Measurements from ENCODE around the gene NOTUM. TPM values are rescaled to one million over a fixed set of nuclear protein-coding genes. Genes with fewer than 3 reads are reported as not detected.

The NOTUM gene
- total and polyA plus RNA-seq, 2 of the 4 experiments (the other 2 are of a cell fraction) = 0.05 TPM; not detected in 1

DNA sequence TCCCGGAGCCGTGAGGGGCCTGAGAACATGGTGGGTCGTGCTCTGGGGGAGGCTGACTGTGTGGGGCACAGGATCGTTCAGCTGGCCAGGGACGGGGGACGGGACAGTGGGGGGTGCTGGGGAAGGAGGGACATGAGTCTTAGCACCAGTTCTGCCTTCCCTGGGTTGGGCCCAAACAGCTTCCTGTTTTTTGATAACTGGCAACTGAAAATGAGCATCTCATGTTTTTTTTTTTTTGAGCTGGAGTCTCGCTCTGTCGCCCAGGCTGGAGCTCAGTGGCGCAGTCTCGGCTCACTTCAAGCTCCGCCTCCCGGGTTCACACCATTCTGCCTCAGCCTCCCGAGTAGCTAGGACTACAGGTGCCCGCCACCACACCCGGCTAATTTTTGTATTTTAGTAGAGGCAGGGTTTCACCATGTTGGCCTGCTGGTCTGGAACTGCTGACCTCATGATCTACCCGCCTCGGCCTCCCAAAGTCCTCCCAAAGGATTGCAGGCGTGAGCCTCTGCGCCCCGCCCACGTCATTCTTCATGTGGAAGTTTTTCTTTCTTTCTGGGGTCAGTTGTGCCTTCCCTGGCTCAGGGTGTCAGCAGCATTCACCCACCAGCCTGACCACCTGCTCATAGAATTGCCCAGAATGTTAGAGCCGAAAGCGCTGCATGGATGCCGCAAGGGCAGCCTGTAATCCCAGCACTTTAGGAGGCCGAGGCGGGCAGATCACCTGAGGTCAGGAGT, 22.8 kb upstream of the NOTUM start:
- no peak overlapping the region for H3K23ac ChIP-seq (ENCODE audit: low read depth, low read length)
- H3K9me1 ChIP-seq (ENCODE audit: insufficient read depth, low read length) = peaks cover 2% of the 10 kb centered on the region; the same call in 1 of the 2 replicates
- no peak overlapping the region for H3K9ac ChIP-seq (ENCODE audit: low read depth, low read length)
- intact Hi-C loops (cut with micrococcal nuclease) = no loop called here
- H3K56ac ChIP-seq (ENCODE audit: extremely low read depth, insufficient read depth, low read length) = no peak overlapping the region
- no peak overlapping the region for H3K4ac ChIP-seq (ENCODE audit: low read depth, low read length)
- H4K91ac ChIP-seq (ENCODE audit: insufficient read depth, low read depth, low read length) = no peak overlapping the region
- H2BK5ac ChIP-seq (ENCODE audit: low read depth, low read length, poor library complexity, severe bottlenecking) = no peak overlapping the region
- no peak overlapping the region for H2BK120ac ChIP-seq (ENCODE audit: low read depth, low read length)
- H2AK5ac ChIP-seq (ENCODE audit: low read depth, low read length) = no peak overlapping the region
- ATAC-seq (ENCODE audit: low read depth) (no peak), DNase-seq (no peak)
- in situ Hi-C loops (cut with MboI; ENCODE audit: low sequenced_read_pairs) = no loop called here
- ChIA-PET CTCF (no interaction called here), POLR2A (ENCODE audit: unreplicated experiment) (no interaction called here)
- H2AFZ ChIP-seq (replicated peaks; ENCODE audit: low read length, poor library complexity) = no peak overlapping the region
- no peak overlapping the region for H3K4me2 ChIP-seq (ENCODE audit: low read depth, low read length)
- dilution Hi-C loops (cut with HindIII; ENCODE audit: low sequenced_read_pairs, unreplicated experiment) = no loop called here
- H3K9me3 ChIP-seq (ENCODE audit: control insufficient read depth, insufficient read depth, low read length) = no peaks in the 10 kb centered on the region
- BruUV-seq (replicated peaks) = no TSS peak
- peaks cover 5 to 16% of the 10 kb centered on the region in 2 experiments; a peak in 3 of 4 replicates for H3K79me1 ChIP-seq (ENCODE audit: low read depth in 1 of 2, low read length in 2 of 2)
- no peak overlapping the region for H2BK15ac ChIP-seq (ENCODE audit: low read depth, low read length)
- TF ChIP-seq POLR2A (IDR thresholded peaks at IDR 0.05; ENCODE audit: low read depth, low read length) = no peak
- no peak for TF ChIP-seq CHD1 (IDR thresholded peaks at IDR 0.05; ENCODE audit: low read depth, low read length)
- TF ChIP-seq RCOR1 (IDR thresholded peaks at IDR 0.05; ENCODE audit: insufficient replicate concordance, low read length) = no peak
- TF ChIP-seq SMC3 (IDR thresholded peaks at IDR 0.05; ENCODE audit: low read depth, low read length) = no peak
- TF ChIP-seq BHLHE40 (IDR thresholded peaks at IDR 0.05; ENCODE audit: low read depth, low read length) = no peak
- no peak for TF ChIP-seq MXI1 (IDR thresholded peaks at IDR 0.05; ENCODE audit: borderline replicate concordance, low read depth, low read length)
- no peaks in the 10 kb centered on the region for H4K20me1 ChIP-seq (ENCODE audit: insufficient read depth, low read length)
- H3K14ac ChIP-seq (replicated peaks; ENCODE audit: low read depth, low read length) = no peak overlapping the region
- WGBS, 2 experiments (ENCODE audit: extremely low coverage in 2 of 2, insufficient read length in 1 of 2) = 100% methylated on average over 9 of the region's 26 CpGs; no CpG with 5 or more reads in 1 of the 2 experiments
- no peak overlapping the region for H3K27ac ChIP-seq (ENCODE audit: insufficient read depth, low read length)
- H2BK20ac ChIP-seq (ENCODE audit: low read depth, low read length) = no peak overlapping the region
- no peaks in the 10 kb centered on the region for H3K27me3 ChIP-seq (ENCODE audit: control insufficient read depth, insufficient read depth, low read length)
- peaks cover 39% of the 10 kb centered on the region for H3K36me3 ChIP-seq (ENCODE audit: control insufficient read depth, insufficient read depth, low read length)
- no peak overlapping the region for H2AK9ac ChIP-seq (replicated peaks; ENCODE audit: low read depth, low read length, poor library complexity)
- no peak overlapping the region for H3K18ac ChIP-seq (ENCODE audit: low read depth, low read length)
- no peak overlapping the region for H4K5ac ChIP-seq (ENCODE audit: low read depth, low read length)
- H4K8ac ChIP-seq (ENCODE audit: low read depth in 2 of 2, low read length in 2 of 2) = no peak overlapping the region
- no peaks in the 10 kb centered on the region for H3K4me1 ChIP-seq (ENCODE audit: control insufficient read depth, insufficient read depth, low read length)
- H3K4me3 ChIP-seq (ENCODE audit: insufficient read depth, low read depth, low read length) = no peak overlapping the region
